Activated CD4-positive, alpha-beta T cell treated with anti-CD3 and anti-CD28 coated beads, Interleukin-2, amount 50 U/mL, for 24 hours (primary cell): ENCODE measurements around the gene CAPNS1.
"Not testable (repeated sequence)": the region's sequence is repeated elsewhere in the genome, so short reads cannot be mapped to it uniquely, and the experiment has no call there.

Experiments
- DNase-seq, 2 donors: peaks; one replicate each; pipeline ENCODE4 v3.0.0-alpha.2; 2020; ENCODE audit warnings: low read depth in 1 of 2, low spot score in 1 of 2

Gene CAPNS1

GRCh38 chr19:36149673-36150406, 10.0 kb downstream of the CAPNS1 start:
- DNase-seq, result no peak

GRCh38 chr19:36150586-36150985, 10.7 kb downstream of the CAPNS1 start:
- DNase-seq, result no peak

GRCh38 chr19:36151144-36152018, 11.5 kb downstream of the CAPNS1 start:
- DNase-seq, result no peak

GRCh38 chr19:36152019-36152351, 12.1 kb downstream of the CAPNS1 start:
- no peak for DNase-seq

- no peak for DNase-seq
Observed at GRCh38 chr19:36152352-36153091, 12.7 kb downstream of the CAPNS1 start, which contains the start of gene COX7A1. Gene COX7A1, minus strand, starts transcription at chr19:36152447. Its CDS starts 40 bp downstream, at chr19:36152407.

- no peak for DNase-seq
Observed at GRCh38 chr19:36153126-36153525, 13.3 kb downstream of the CAPNS1 start.

GRCh38 chr19:36160821-36161596, 21.1 kb downstream of the CAPNS1 start:
- no peak for DNase-seq

- no peak for DNase-seq
Observed at GRCh38 chr19:36163813-36164212, 23.9 kb downstream of the CAPNS1 start.

GRCh38 chr19:36169084-36169760, 29.4 kb downstream of the CAPNS1 start:
- no peak for DNase-seq

GRCh38 chr19:36172852-36173251, 33.0 kb downstream of the CAPNS1 start:
- DNase-seq, result no peak

GRCh38 chr19:36173846-36174245, 34.0 kb downstream of the CAPNS1 start:
- DNase-seq, result not testable (repeated sequence)

- not testable (repeated sequence) for DNase-seq
Observed at GRCh38 chr19:36179077-36179476, 39.2 kb downstream of the CAPNS1 start.

- DNase-seq, result no peak
Observed at GRCh38 chr19:36182612-36183244, 42.9 kb downstream of the CAPNS1 start.

GRCh38 chr19:36183245-36183628, 43.4 kb downstream of the CAPNS1 start:
- no peak for DNase-seq

- not testable (repeated sequence) for DNase-seq
Observed at GRCh38 chr19:36186722-36187121, 46.9 kb downstream of the CAPNS1 start.

GRCh38 chr19:36196249-36196648, 56.4 kb downstream of the CAPNS1 start:
- no peak for DNase-seq

- DNase-seq, result no peak
Observed at GRCh38 chr19:36198119-36198518, 58.3 kb downstream of the CAPNS1 start.
